AG08396 (cell line): ENCODE results near the gene BCL6.

Experiments
- DNase-seq: peaks from one replicate; pipeline ENCODE4 v3.0.0; 2012; ENCODE audit warnings: low spot score, mixed read lengths

BCL6 gene

GRCh38 chr3:187738331-187739093, 6.8 kb downstream of the BCL6 start:
- DNase-seq: peak; percentile 91

- no peak for DNase-seq
These were observed 7.3 kb downstream of the BCL6 start for GRCh38 chr3:187738071-187738330.

GRCh38 chr3:187737368-187738070, 7.7 kb downstream of the BCL6 start:
- DNase-seq: peak; percentile 67

- no peak for DNase-seq
These were observed 8.3 kb downstream of the BCL6 start for GRCh38 chr3:187737006-187737367.

- peak; percentile 59 for DNase-seq
These were observed 8.8 kb downstream of the BCL6 start for GRCh38 chr3:187736418-187736871.

GRCh38 chr3:187735837-187736236, 9.4 kb downstream of the BCL6 start:
- peak; percentile 27 for DNase-seq

GRCh38 chr3:187735383-187735782, 9.9 kb downstream of the BCL6 start:
- DNase-seq: no peak

GRCh38 chr3:187734841-187735240, 10.4 kb downstream of the BCL6 start:
- no peak for DNase-seq

GRCh38 chr3:187733371-187733770, 11.9 kb downstream of the BCL6 start:
- DNase-seq: no peak

GRCh38 chr3:187729598-187729997, 15.7 kb downstream of the BCL6 start:
- DNase-seq: no peak

GRCh38 chr3:187728940-187729583, 16.2 kb downstream of the BCL6 start:
- DNase-seq: no peak

GRCh38 chr3:187728248-187728647, 17.0 kb downstream of the BCL6 start:
- DNase-seq: no peak

GRCh38 chr3:187726564-187726963, 18.7 kb downstream of the BCL6 start:
- DNase-seq: no peak

GRCh38 chr3:187725653-187726370, 19.5 kb downstream of the BCL6 start:
- no peak for DNase-seq

GRCh38 chr3:187725224-187725623, 20.0 kb downstream of the BCL6 start:
- DNase-seq: no peak

GRCh38 chr3:187722206-187722612, 23.1 kb downstream of the BCL6 start:
- DNase-seq: no peak

GRCh38 chr3:187721055-187721454, 24.2 kb downstream of the BCL6 start:
- DNase-seq: no peak

GRCh38 chr3:187720337-187720670, 25.0 kb downstream of the BCL6 start:
- DNase-seq: no peak

GRCh38 chr3:187719628-187720336, 25.5 kb downstream of the BCL6 start:
- no peak for DNase-seq

GRCh38 chr3:187718802-187719201, 26.5 kb downstream of the BCL6 start:
- DNase-seq: no peak

GRCh38 chr3:187717572-187717971, 27.7 kb downstream of the BCL6 start:
- DNase-seq: peak; percentile 53

GRCh38 chr3:187714404-187714979, 30.8 kb downstream of the BCL6 start:
- DNase-seq: peak; percentile 82
